Ectodermal cell (in vitro differentiated cells): ENCODE results near the gene SF3A2. TPM values are rescaled to one million over a fixed set of nuclear protein-coding genes. Genes with fewer than 3 reads are reported as not detected.

Experiments used
- H3K27ac ChIP-seq: 2 replicates; pipeline ENCODE4 v1.7.0; 2013; ENCODE audit warnings: mild to moderate bottlenecking, low read depth, low read length; ENCODE audit not compliant: insufficient read depth, poor library complexity, severe bottlenecking
- H3K27me3 ChIP-seq: 2 replicates; pipeline ENCODE4 v1.7.0; 2013; ENCODE audit warnings: mild to moderate bottlenecking, low read length; ENCODE audit not compliant: insufficient read depth, control insufficient read depth, poor library complexity, severe bottlenecking
- H3K36me3 ChIP-seq: one replicate; pipeline ENCODE4 v1.7.0; 2013; ENCODE audit warnings: low read length; ENCODE audit not compliant: control insufficient read depth, insufficient read depth
- H3K4me1 ChIP-seq: one replicate; pipeline ENCODE4 v1.7.0; 2013; ENCODE audit warnings: low read length; ENCODE audit not compliant: control insufficient read depth, insufficient read depth
- H3K4me3 ChIP-seq: 2 replicates; pipeline ENCODE4 v1.7.0; 2013; ENCODE audit warnings: low read depth, low read length, control low read depth; ENCODE audit not compliant: insufficient read depth
- H3K9me3 ChIP-seq: 2 replicates; pipeline ENCODE4 v1.7.0; 2013; ENCODE audit warnings: mild to moderate bottlenecking, low read length, moderate library complexity; ENCODE audit not compliant: control insufficient read depth
- WGBS, 2 experiments: methylation state at CpG; one replicate each; pipeline ENCODE4 v1.1.7; 2013; ENCODE audit warnings: missing lambda C conversion rate in 2 of 2; 5-methylcytosine and 5-hydroxymethylcytosine counted together
- polyA plus RNA-seq, 4 experiments: library from polyadenylated mRNA; stranded (reverse); fragments of 50-300 nt; gene quantifications; one replicate each; pipeline ENCODE4 v1.2.3, GENCODE V29; 2013

The SF3A2 gene
- 126 TPM for polyA plus RNA-seq (2013, experiment 1 of 4)
- polyA plus RNA-seq (2013, experiment 2 of 4), result 121 TPM
- polyA plus RNA-seq (2013, experiment 3 of 4), result 127 TPM
- 127 TPM for polyA plus RNA-seq (2013, experiment 4 of 4)

GRCh38 chr19:2236314-2237050, at the start of gene SF3A2, which contains the start of gene PLEKHJ1:
SF3A2 (plus strand) TSS chr19:2236824; CDS start chr19:2243419, 6,595 bp downstream.
PLEKHJ1 (minus strand) TSS chr19:2236329; CDS start chr19:2236248, 81 bp downstream.
- Histone ChIP-seq H3K4me1 (peaks cover 36% of the 10 kb centered on the region), H3K27ac (peak within 1 kb of the TSS; percentile 99), H3K36me3 (peaks cover 8% of the 10 kb centered on the region), H3K27me3 (no peaks in the 10 kb centered on the region), H3K4me3 (peak within 1 kb of the TSS; percentile 78), H3K9me3 (no peaks in the 10 kb centered on the region)
- 0% methylated on average over 80 of the region's 80 CpGs for WGBS, 2 experiments

GRCh38 chr19:2187159-2187558, 49.5 kb upstream of the SF3A2 start:
- Histone ChIP-seq H3K4me3 (no peak overlapping the region), H3K27me3 (no peaks in the 10 kb centered on the region), H3K4me1 (peaks cover 13% of the 10 kb centered on the region), H3K36me3 (peaks cover 26% of the 10 kb centered on the region), H3K27ac (no peak overlapping the region), H3K9me3 (no peaks in the 10 kb centered on the region)
- 94 to 96% methylated on average over 13 of the region's 13 CpGs for WGBS, 2 experiments

GRCh38 chr19:2188708-2189385, 47.8 kb upstream of the SF3A2 start:
- Histone ChIP-seq H3K36me3 (peaks cover 33% of the 10 kb centered on the region), H3K9me3 (no peaks in the 10 kb centered on the region), H3K27me3 (no peaks in the 10 kb centered on the region), H3K4me1 (peaks cover 13% of the 10 kb centered on the region), H3K27ac (no peak overlapping the region), H3K4me3 (no peak overlapping the region)
- 96 to 97% methylated on average over 19 of the region's 19 CpGs for WGBS, 2 experiments

- Histone ChIP-seq H3K9me3 (no peaks in the 10 kb centered on the region), H3K36me3 (peaks cover 35% of the 10 kb centered on the region)
- WGBS, 2 experiments, result 94% methylated on average over 16 of the region's 16 CpGs
These were observed 46.7 kb upstream of the SF3A2 start for GRCh38 chr19:2189880-2190279.

GRCh38 chr19:2190848-2191455, 45.7 kb upstream of the SF3A2 start:
- H3K36me3 ChIP-seq, result peaks cover 35% of the 10 kb centered on the region
- H3K4me3 ChIP-seq, result no peak overlapping the region
- H3K27ac ChIP-seq, result no peak overlapping the region
- WGBS, 2 experiments, result 96 to 97% methylated on average over 37 of the region's 37 CpGs
- H3K9me3 ChIP-seq, result no peaks in the 10 kb centered on the region
- H3K27me3 ChIP-seq, result no peaks in the 10 kb centered on the region
- peaks cover 8% of the 10 kb centered on the region for H3K4me1 ChIP-seq

More at GRCh38 chr19:2189880-2190279, 46.7 kb upstream of the SF3A2 start:
- H3K4me1 ChIP-seq, result peaks cover 13% of the 10 kb centered on the region
- no peak overlapping the region for H3K4me3 ChIP-seq
- no peak overlapping the region for H3K27ac ChIP-seq
- H3K27me3 ChIP-seq, result no peaks in the 10 kb centered on the region

- WGBS, 2 experiments, result 93 to 94% methylated on average over 32 of the region's 32 CpGs
- Histone ChIP-seq H3K9me3 (no peaks in the 10 kb centered on the region), H3K27me3 (no peaks in the 10 kb centered on the region), H3K4me3 (no peak overlapping the region), H3K4me1 (peaks cover 2% of the 10 kb centered on the region), H3K27ac (no peak overlapping the region), H3K36me3 (peaks cover 35% of the 10 kb centered on the region)
These were observed 44.9 kb upstream of the SF3A2 start for GRCh38 chr19:2191456-2192310.

- H3K4me3 ChIP-seq, result no peak overlapping the region
- no peak overlapping the region for H3K27ac ChIP-seq
- peaks cover 35% of the 10 kb centered on the region for H3K36me3 ChIP-seq
- WGBS, 2 experiments, result 95 to 96% methylated on average over 17 of the region's 17 CpGs
- H3K27me3 ChIP-seq, result no peaks in the 10 kb centered on the region
- H3K4me1 ChIP-seq, result no peaks in the 10 kb centered on the region
- H3K9me3 ChIP-seq, result no peaks in the 10 kb centered on the region
These were observed 43.8 kb upstream of the SF3A2 start for GRCh38 chr19:2192862-2193261.

GRCh38 chr19:2193807-2194206, 42.8 kb upstream of the SF3A2 start:
- H3K4me3 ChIP-seq, result no peak overlapping the region
- H3K36me3 ChIP-seq, result peaks cover 35% of the 10 kb centered on the region
- 95 to 97% methylated on average over 18 of the region's 18 CpGs for WGBS, 2 experiments
- no peak overlapping the region for H3K27ac ChIP-seq
- no peaks in the 10 kb centered on the region for H3K27me3 ChIP-seq
- no peaks in the 10 kb centered on the region for H3K9me3 ChIP-seq
- peaks cover 2% of the 10 kb centered on the region for H3K4me1 ChIP-seq

- Histone ChIP-seq H3K36me3 (peaks cover 31% of the 10 kb centered on the region), H3K27me3 (no peaks in the 10 kb centered on the region), H3K4me1 (peaks cover 5% of the 10 kb centered on the region), H3K27ac (no peak overlapping the region), H3K4me3 (no peak overlapping the region), H3K9me3 (no peaks in the 10 kb centered on the region)
- WGBS, 2 experiments, result 95 to 96% methylated on average over 25 of the region's 25 CpGs
These were observed 42.0 kb upstream of the SF3A2 start for GRCh38 chr19:2194513-2195078.
